IPS-15b (cell line): ENCODE results near the gene PEX1.
"Not testable (repeated sequence)": the region's sequence is repeated elsewhere in the genome, so short reads cannot be mapped to it uniquely, and the experiment has no call there.

ENCODE experiments used
- H3K27me3 ChIP-seq: one replicate; pipeline ENCODE4 v1.6.1; 2013; ENCODE audit warnings: low read length; ENCODE audit not compliant: control insufficient read depth, insufficient read depth
- H3K36me3 ChIP-seq: one replicate; pipeline ENCODE4 v1.6.1; 2013; ENCODE audit warnings: low read length; ENCODE audit not compliant: control insufficient read depth, insufficient read depth
- H3K4me1 ChIP-seq: one replicate; pipeline ENCODE4 v1.6.1; 2013; ENCODE audit warnings: mild to moderate bottlenecking, low read length; ENCODE audit not compliant: control insufficient read depth, insufficient read depth
- H3K4me3 ChIP-seq: one replicate; pipeline ENCODE4 v1.5.1; 2013; ENCODE audit warnings: low read depth, low read length
- H3K9ac ChIP-seq: one replicate; pipeline ENCODE4 v1.6.1; 2013; ENCODE audit warnings: low read depth, mild to moderate bottlenecking, low read length
- H3K9me3 ChIP-seq: one replicate; pipeline ENCODE4 v1.6.1; 2013; ENCODE audit warnings: mild to moderate bottlenecking, low read length; ENCODE audit not compliant: control insufficient read depth, insufficient read depth

The PEX1 gene

DNA sequence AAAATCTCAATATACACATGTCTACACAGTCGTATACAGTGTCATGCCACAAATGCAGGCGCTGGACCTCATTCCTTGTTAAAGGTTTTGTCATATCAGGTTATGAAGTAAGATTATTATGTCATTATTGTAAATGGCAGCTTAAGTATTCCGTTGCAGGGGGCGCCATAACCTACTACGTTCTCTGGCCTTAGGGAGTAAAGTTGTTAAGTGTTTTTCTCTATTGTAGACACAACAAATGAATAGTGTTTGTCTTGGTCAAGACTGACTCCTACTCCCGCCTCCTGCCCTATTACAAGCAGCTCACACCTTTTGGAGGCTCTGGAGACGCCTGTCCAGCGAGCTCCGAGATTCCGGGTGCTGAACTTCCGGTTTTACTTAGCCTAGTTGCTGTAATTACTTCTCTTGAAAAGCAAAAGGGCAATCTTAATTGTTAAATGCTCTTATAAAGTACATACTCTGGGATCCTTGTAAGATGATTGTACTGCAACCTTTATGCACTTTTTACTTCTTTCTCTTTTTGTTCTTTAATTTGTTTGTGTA lies 80.0 kb downstream of the PEX1 start:
- Histone ChIP-seq H3K27me3 (no peaks in the 10 kb centered on the region), H3K4me3 (peak overlapping the region; percentile 72), H3K9me3 (no peaks in the 10 kb centered on the region), H3K36me3 (peaks cover 10% of the 10 kb centered on the region), H3K4me1 (no peaks in the 10 kb centered on the region), H3K9ac (peak overlapping the region; percentile 96)

DNA sequence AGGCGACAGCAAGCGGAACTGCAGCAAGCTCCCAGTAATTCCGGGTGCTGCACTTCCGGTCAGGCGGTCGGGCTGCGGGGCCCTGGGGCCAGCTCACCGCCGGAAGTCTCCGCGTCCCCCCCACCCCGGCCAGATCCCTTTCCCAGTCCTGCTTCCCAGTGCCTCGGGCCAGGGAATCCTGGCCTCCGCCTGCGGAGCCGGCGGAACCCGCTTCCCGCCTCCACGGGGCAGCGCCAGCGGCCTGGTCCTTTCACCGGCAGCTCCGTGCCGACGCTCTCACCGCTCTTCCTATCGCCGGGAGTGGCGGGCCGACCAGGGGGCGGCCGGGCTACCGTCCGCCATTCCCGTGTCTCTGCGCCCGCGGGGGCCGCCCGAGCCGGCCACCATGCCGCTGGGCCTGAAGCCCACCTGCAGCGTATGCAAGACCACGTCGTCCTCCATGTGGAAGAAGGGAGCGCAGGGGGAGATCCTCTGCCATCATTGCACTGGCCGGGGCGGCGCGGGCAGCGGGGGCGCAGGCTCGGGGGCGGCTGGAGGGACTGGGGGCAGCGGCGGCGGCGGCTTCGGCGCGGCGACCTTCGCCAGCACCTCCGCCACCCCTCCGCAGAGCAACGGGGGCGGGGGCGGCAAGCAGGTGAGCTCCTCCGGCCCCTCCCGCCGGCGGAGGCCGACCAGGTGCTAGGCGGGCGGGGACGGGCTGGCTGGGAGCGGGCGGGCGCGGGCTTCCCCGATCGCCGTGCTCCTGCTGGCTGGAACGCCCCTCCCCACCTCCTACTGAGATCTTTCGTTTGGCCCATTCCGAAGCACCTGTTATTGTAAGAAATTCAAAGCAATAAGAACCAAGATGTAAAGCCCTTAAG lies 80.7 kb downstream of the PEX1 start, which contains the start of gene GATAD1:
TSS of gene GATAD1 (plus strand) at position 138 of the 860 bp plus-strand sequence. CDS start at position 386, 248 bp downstream.
- peak within 1 kb of the TSS; percentile 72 for H3K4me3 ChIP-seq
- no peaks in the 10 kb centered on the region for H3K27me3 ChIP-seq
- H3K9me3 ChIP-seq = no peaks in the 10 kb centered on the region
- H3K36me3 ChIP-seq = peaks cover 10% of the 10 kb centered on the region
- H3K9ac ChIP-seq = peak within 1 kb of the TSS; percentile 96
- no peaks in the 10 kb centered on the region for H3K4me1 ChIP-seq

DNA sequence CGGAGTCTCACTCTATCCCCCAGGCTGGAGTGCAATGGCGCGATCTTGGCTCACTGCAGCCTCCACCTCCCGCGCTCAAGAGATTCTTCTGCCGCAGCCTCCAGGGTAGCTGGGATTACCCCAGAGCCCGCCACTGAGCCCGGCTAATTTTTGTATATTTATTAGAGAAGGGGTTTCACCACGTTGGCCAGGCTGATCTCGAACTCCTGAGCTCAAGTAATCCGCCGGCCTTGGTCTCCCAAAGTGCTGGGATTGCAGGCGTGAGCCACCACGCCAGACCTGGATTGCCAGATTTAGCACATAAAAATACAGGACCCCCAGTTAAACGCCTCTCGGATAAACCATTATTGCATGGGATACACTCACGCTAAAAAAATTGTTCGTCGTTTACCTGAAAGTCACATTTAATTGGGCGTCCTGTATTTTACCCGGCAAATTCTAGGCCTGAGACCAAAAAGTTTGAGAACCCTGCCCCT lies 81.4 kb downstream of the PEX1 start:
- H3K36me3 ChIP-seq = peaks cover 10% of the 10 kb centered on the region
- no peaks in the 10 kb centered on the region for H3K27me3 ChIP-seq
- no peaks in the 10 kb centered on the region for H3K4me1 ChIP-seq
- H3K4me3 ChIP-seq = peak overlapping the region; percentile 72
- no peaks in the 10 kb centered on the region for H3K9me3 ChIP-seq
- H3K9ac ChIP-seq = peak overlapping the region; percentile 41

DNA sequence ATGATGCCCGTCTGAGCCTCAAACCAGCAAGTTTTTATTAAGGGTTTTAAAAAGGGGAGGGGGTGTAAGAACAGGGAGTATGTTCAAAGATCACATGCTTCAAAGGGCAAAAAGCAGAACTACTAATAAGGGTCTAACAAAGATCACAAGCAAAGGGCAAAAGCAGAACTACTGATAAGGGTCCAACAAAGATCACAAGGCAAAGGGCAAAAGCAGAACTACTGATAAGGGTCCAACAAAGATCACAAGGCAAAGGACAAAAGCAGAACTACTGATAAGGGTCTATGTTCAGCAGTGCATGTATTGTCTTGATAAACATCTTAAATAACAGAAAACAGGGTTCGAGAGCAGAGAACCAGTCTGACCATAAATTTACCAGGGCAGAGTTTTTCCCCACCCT lies 85.6 kb downstream of the PEX1 start:
- H3K27me3 ChIP-seq, H3K4me3 ChIP-seq, H3K9ac ChIP-seq, H3K9me3 ChIP-seq, H3K36me3 ChIP-seq, H3K4me1 ChIP-seq: not testable (repeated sequence)

DNA sequence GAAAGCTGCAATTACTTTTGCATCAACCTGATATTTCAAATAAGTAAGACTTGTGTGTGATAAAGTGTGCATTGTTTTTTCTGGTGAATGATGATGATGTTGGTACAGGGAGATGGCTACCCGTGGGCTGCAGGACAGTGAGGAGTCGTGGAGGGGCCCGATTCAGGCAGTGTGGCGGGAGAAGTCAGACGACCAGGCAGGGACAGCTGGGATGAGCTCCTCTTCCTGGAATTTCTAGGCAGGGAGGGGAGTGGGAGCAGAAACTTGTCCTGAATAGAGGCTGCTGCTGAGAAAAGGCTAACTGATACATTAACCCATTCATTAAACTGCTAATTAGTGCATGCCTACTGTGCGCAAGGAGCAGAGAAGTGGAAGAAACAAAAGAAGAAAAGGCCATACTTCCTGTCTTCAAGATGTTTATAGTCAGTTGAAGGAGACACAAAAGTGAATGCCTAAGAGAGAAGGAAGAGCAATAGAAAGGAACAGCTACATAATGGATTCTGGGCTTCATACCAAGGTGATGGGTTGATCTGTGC lies 90.3 kb downstream of the PEX1 start:
- Histone ChIP-seq H3K4me1 (peaks cover 9% of the 10 kb centered on the region), H3K27me3 (no peaks in the 10 kb centered on the region)

More for the DNA sequence above, 90.3 kb downstream of the PEX1 start:
- no peak overlapping the region for H3K4me3 ChIP-seq
- H3K9ac ChIP-seq = no peak overlapping the region
- H3K36me3 ChIP-seq = no peaks in the 10 kb centered on the region
- H3K9me3 ChIP-seq = no peaks in the 10 kb centered on the region
